Measurements from ENCODE around the gene RBL1.
"Not testable (repeated sequence)": the region's sequence is repeated elsewhere in the genome, so short reads cannot be mapped to it uniquely, and the experiment has no call there.

- TF ChIP-seq CTCF (IDR thresholded peaks at IDR 0.05 in 2 of 3, conservative IDR thresholded peaks at IDR 0.05 in 1 of 3; ENCODE audit: control insufficient read depth in 2 of 3, extremely low read depth in 1 of 3, insufficient read depth in 1 of 3, low read depth in 3 of 3, low read length in 3 of 3); YY1 (IDR thresholded peaks at IDR 0.05; ENCODE audit: low read depth, low read length); RAD21 (IDR thresholded peaks at IDR 0.05; ENCODE audit: insufficient read depth, low read depth, low read length); E2F4 (IDR thresholded peaks at IDR 0.05; ENCODE audit: low read depth, low read length); SUZ12 (IDR thresholded peaks at IDR 0.05; ENCODE audit: unreplicated experiment); FOXM1 (IDR thresholded peaks at IDR 0.05; ENCODE audit: low read depth, low read length); CREM (IDR thresholded peaks at IDR 0.05; ENCODE audit: low read depth); PKNOX1 (IDR thresholded peaks at IDR 0.05): not testable (repeated sequence)
Measured at GRCh38 chr20:37005062-37005942, 90.5 kb downstream of the RBL1 start.
